Measurements from ENCODE around the gene TRIM26. TPM values are rescaled to one million over a fixed set of nuclear protein-coding genes. Genes with fewer than 3 reads are reported as not detected.
A peak's percentile ranks its signal among the peaks of the same experiment; 100 is the strongest.

Gene TRIM26
- total and polyA plus RNA-seq, 2 of the 13 experiments (the other 11 are each of a cell fraction or from before 2014, with no cell fraction given): 27.1 to 38.7 TPM

- peak; percentile 89 for TF ChIP-seq ZNF407 (CRISPR knock-in tag; IDR thresholded peaks at IDR 0.05; ENCODE audit: not compliant biosample characterization)
- peak; percentile 96 for TF ChIP-seq SALL2 (CRISPR knock-in tag; IDR thresholded peaks at IDR 0.05)
- peak; percentile 80; the same call in 1 of the 2 replicates for TF ChIP-seq AFF4 (CRISPR knock-in tag; IDR thresholded peaks at IDR 0.05)
- TF ChIP-seq PLRG1 (conservative IDR thresholded peaks at IDR 0.05): no peak
- TF ChIP-seq ZMAT3 (CRISPR knock-in tag; conservative IDR thresholded peaks at IDR 0.05): peak; percentile 71
- no peak; the same call in none of the 2 replicates for TF ChIP-seq TSC22D2 (CRISPR knock-in tag; IDR thresholded peaks at IDR 0.05; ENCODE audit: borderline replicate concordance)
- TF ChIP-seq ZNF292 (CRISPR knock-in tag; IDR thresholded peaks at IDR 0.05; ENCODE audit: borderline replicate concordance, low read depth): peak; percentile 96
- TF ChIP-seq REXO4 (CRISPR knock-in tag; IDR thresholded peaks at IDR 0.05; ENCODE audit: borderline replicate concordance): no peak
- 0 out of 2 replicates have a peak, but pooled peaks have one; percentile 50 for TF ChIP-seq MLX (CRISPR knock-in tag; IDR thresholded peaks at IDR 0.05)
These were observed 901 bp upstream of the TRIM26 start (continued) for GRCh38 chr6:30213957-30214656.
